MM.1S (cell line): ENCODE data around the gene PTPRD.

ENCODE experiments used
- DNase-seq: peaks from one replicate; pipeline ENCODE4 v3.0.0-alpha.2; 2015
- H2AFZ ChIP-seq: fragments of 300-600 bp; sonication (generic); 2 replicates; pipeline ENCODE4 v1.6.0; 2016; ENCODE audit warnings: antibody characterized with exemption, low read length
- H3F3A ChIP-seq: fragments of 300-600 bp; sonication (generic); 2 replicates; pipeline ENCODE4 v1.6.1; 2016; ENCODE audit warnings: mild to moderate bottlenecking, antibody characterized with exemption, low read length, moderate library complexity, mixed read lengths; ENCODE audit not compliant: insufficient read depth
- H3K27ac ChIP-seq: fragments of 300-600 bp; sonication (generic); 2 replicates; pipeline ENCODE4 v1.5.1; 2016; ENCODE audit warnings: mild to moderate bottlenecking, low read length
- H3K27me3 ChIP-seq: fragments of 300-600 bp; sonication (generic); replicated peaks from 2 replicates; pipeline ENCODE4 v1.6.0; 2016; ENCODE audit warnings: low read length; ENCODE audit not compliant: insufficient read depth
- H3K36me3 ChIP-seq: fragments of 300-600 bp; sonication (generic); replicated peaks from 2 replicates; pipeline ENCODE4 v1.6.1; 2016; ENCODE audit warnings: mild to moderate bottlenecking, low read length, mixed read lengths; ENCODE audit not compliant: insufficient read depth
- H3K4me1 ChIP-seq: fragments of 300-600 bp; sonication (generic); 2 replicates; pipeline ENCODE4 v1.6.1; 2016; ENCODE audit warnings: low read length, mixed read lengths
- H3K4me2 ChIP-seq: fragments of 300-600 bp; sonication (generic); 2 replicates; pipeline ENCODE4 v1.6.0; 2016; ENCODE audit warnings: low read depth, low read length
- H3K4me3 ChIP-seq: fragments of 300-600 bp; sonication (generic); 2 replicates; pipeline ENCODE4 v1.5.1; 2016; ENCODE audit warnings: low read length, mixed read lengths
- H3K79me2 ChIP-seq: fragments of 300-600 bp; sonication (generic); 2 replicates; pipeline ENCODE4 v1.6.1; 2016; ENCODE audit warnings: mixed run types, low read length, mixed read lengths
- H3K9ac ChIP-seq: fragments of 300-600 bp; sonication (generic); 2 replicates; pipeline ENCODE4 v1.6.1; 2016; ENCODE audit warnings: low read length, mixed read lengths
- H3K9me2 ChIP-seq: fragments of 300-600 bp; sonication (generic); replicated peaks from 2 replicates; pipeline ENCODE4 v1.6.1; 2016; ENCODE audit warnings: mild to moderate bottlenecking, low read length, mixed read lengths; ENCODE audit not compliant: insufficient read depth
- H3K9me3 ChIP-seq: fragments of 300-600 bp; sonication (generic); replicated peaks from 2 replicates; pipeline ENCODE4 v1.6.1; 2016; ENCODE audit warnings: mild to moderate bottlenecking, low read length, mixed read lengths; ENCODE audit not compliant: insufficient read depth
- H4K20me1 ChIP-seq: fragments of 300-600 bp; sonication (generic); 2 replicates; pipeline ENCODE4 v1.6.1; 2016; ENCODE audit warnings: mild to moderate bottlenecking, low read length, moderate library complexity, mixed read lengths; ENCODE audit not compliant: insufficient read depth
- EZH2 ChIP-seq: fragments of 300-600 bp; sonication (generic); optimal IDR thresholded peaks from 2 replicates; pipeline ENCODE3; 2017; ENCODE audit warnings: low read depth, mild to moderate bottlenecking, antibody characterized with exemption, low read length, mixed read lengths
- EZH2phosphoT487 ChIP-seq: fragments of 300-600 bp; sonication (generic); IDR thresholded peaks from 2 replicates; pipeline ENCODE4 v1.6.1; 2018; ENCODE audit warnings: antibody characterized with exemption, low read length
- TF ChIP-seq, protein P1 (sequence below): fragments of 300-600 bp; sonication (generic); IDR thresholded peaks from 2 replicates; pipeline ENCODE4 v1.5.1; 2016; ENCODE audit warnings: antibody characterized with exemption, low read length, mixed read lengths

The PTPRD gene

DNA sequence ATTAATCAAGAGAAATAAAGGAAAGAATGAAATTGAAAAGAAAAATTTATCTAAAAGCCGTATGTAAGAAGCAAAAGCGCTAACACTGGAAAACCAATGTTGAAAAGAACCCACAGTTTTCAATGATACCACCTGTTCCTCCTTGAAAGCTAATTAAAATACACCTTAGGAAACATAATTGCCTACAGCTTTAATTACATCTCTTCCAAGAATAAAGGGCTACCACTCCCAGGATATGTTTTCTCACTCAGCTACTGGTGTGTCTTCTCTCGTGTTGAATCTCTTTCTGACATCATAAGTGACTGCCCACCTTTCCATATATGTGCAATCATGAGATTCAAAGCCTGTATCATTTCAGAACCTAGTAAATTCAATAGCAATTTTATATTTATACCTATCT lies 1932.6 kb downstream of the PTPRD start:
- H3K27ac ChIP-seq = no peak overlapping the region
- H3K9ac ChIP-seq = no peak overlapping the region
- no peaks in the 10 kb centered on the region for H4K20me1 ChIP-seq
- H3K4me3 ChIP-seq = no peak overlapping the region
- no peaks in the 10 kb centered on the region for H3K27me3 ChIP-seq
- H3K79me2 ChIP-seq = no peaks in the 10 kb centered on the region
- no peak for DNase-seq
- H3K9me3 ChIP-seq = no peaks in the 10 kb centered on the region
- H3K36me3 ChIP-seq = no peaks in the 10 kb centered on the region
- H3F3A ChIP-seq = no peaks in the 10 kb centered on the region
- no peak overlapping the region for H3K4me2 ChIP-seq
- TF ChIP-seq, protein P1, sequence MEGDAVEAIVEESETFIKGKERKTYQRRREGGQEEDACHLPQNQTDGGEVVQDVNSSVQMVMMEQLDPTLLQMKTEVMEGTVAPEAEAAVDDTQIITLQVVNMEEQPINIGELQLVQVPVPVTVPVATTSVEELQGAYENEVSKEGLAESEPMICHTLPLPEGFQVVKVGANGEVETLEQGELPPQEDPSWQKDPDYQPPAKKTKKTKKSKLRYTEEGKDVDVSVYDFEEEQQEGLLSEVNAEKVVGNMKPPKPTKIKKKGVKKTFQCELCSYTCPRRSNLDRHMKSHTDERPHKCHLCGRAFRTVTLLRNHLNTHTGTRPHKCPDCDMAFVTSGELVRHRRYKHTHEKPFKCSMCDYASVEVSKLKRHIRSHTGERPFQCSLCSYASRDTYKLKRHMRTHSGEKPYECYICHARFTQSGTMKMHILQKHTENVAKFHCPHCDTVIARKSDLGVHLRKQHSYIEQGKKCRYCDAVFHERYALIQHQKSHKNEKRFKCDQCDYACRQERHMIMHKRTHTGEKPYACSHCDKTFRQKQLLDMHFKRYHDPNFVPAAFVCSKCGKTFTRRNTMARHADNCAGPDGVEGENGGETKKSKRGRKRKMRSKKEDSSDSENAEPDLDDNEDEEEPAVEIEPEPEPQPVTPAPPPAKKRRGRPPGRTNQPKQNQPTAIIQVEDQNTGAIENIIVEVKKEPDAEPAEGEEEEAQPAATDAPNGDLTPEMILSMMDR = no peak
- TF ChIP-seq EZH2 = no peak
- no peak for TF ChIP-seq EZH2phosphoT487
- no peaks in the 10 kb centered on the region for H3K4me1 ChIP-seq
- no peak overlapping the region for H2AFZ ChIP-seq
- H3K9me2 ChIP-seq = no peaks in the 10 kb centered on the region

DNA sequence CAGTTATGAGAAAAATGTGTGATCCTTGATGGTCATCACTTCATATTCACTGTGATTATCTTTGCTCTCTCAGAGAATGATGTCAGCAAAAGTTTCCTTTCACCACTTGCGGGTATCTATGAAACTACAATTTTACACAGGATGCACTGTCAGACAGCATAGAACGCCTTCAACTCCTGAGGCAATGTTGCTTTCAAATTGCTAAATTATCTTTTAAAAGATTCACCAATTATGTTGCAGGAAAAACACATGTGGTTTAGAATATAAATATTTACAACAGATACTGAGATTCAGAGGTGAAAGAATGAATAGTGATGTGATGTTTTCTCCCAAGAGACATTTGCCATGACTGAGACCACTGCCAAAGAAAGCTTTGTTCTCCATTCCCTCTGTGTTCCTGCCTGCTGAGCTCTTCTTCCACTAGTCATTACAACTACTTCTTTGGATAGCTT lies 1933.4 kb downstream of the PTPRD start:
- Histone ChIP-seq H3K27me3 (no peaks in the 10 kb centered on the region), H3K4me2 (no peak overlapping the region), H2AFZ (no peak overlapping the region), H3K9me2 (no peaks in the 10 kb centered on the region), H4K20me1 (no peaks in the 10 kb centered on the region), H3K36me3 (no peaks in the 10 kb centered on the region), H3K79me2 (no peaks in the 10 kb centered on the region), H3K4me3 (no peak overlapping the region), H3F3A (no peaks in the 10 kb centered on the region), H3K27ac (no peak overlapping the region), H3K9me3 (no peaks in the 10 kb centered on the region), H3K9ac (no peak overlapping the region), H3K4me1 (no peaks in the 10 kb centered on the region)
- DNase-seq = no peak
- no peak for TF ChIP-seq EZH2phosphoT487
- TF ChIP-seq EZH2 = no peak
- TF ChIP-seq, protein P1 = no peak

DNA sequence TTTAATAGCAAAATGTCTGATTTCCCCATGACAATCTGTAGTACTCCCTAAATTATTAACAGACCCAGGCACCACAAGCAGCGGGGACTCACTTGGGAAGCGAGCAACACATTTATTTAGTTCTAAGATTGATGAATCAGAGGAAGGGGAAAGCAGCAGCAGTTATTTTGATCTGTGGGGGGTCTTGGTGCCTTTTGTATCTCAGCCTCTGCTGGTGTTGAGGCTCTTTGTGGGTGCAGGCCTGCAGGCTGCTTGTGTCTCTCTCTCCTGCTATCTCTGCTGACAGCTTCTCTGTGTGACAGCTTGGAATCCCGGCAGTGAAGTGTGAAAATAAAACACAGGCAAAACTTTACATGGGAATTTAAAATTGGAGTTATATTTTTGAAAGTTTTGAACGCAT lies 1935.1 kb downstream of the PTPRD start:
- Histone ChIP-seq H2AFZ (no peak overlapping the region), H3F3A (no peaks in the 10 kb centered on the region), H3K79me2 (no peaks in the 10 kb centered on the region), H3K4me2 (no peak overlapping the region), H3K9me3 (no peaks in the 10 kb centered on the region), H3K4me1 (no peaks in the 10 kb centered on the region), H3K27ac (no peak overlapping the region), H3K9me2 (no peaks in the 10 kb centered on the region), H3K36me3 (no peaks in the 10 kb centered on the region), H3K9ac (no peak overlapping the region), H3K27me3 (no peaks in the 10 kb centered on the region), H3K4me3 (no peak overlapping the region), H4K20me1 (no peaks in the 10 kb centered on the region)
- TF ChIP-seq EZH2 (no peak), EZH2phosphoT487 (no peak)
- TF ChIP-seq, protein P1 = no peak
- DNase-seq = no peak
